Activated CD4-positive, alpha-beta T cell treated with anti-CD3 and anti-CD28 coated beads, Interleukin-2, amount 10 ng/mL, durations not matched to agents 24 days and 14 days (primary cell): ENCODE results near the gene FAM98C. TPM values are rescaled to one million over a fixed set of nuclear protein-coding genes. Genes with fewer than 3 reads are reported as not detected.
A peak's percentile ranks its signal among the peaks of the same experiment; 100 is the strongest.

ENCODE experiments used
- DNase-seq: peaks from one replicate; pipeline ENCODE4 v3.0.0; 2022
- H3K27ac Mint-ChIP-seq: one replicate; pipeline ENCODE4 v1.8.0; 2022; ENCODE audit warnings: mild to moderate bottlenecking, mixed read lengths
- H3K27me3 Mint-ChIP-seq: one replicate; pipeline ENCODE4 v1.8.0; 2022; ENCODE audit warnings: mixed read lengths
- H3K36me3 Mint-ChIP-seq: one replicate; pipeline ENCODE4 v1.8.0; 2022; ENCODE audit warnings: low read depth, mild to moderate bottlenecking, mixed read lengths
- H3K4me1 Mint-ChIP-seq: one replicate; pipeline ENCODE4 v1.8.0; 2021; ENCODE audit warnings: mixed read lengths
- H3K4me3 Mint-ChIP-seq: one replicate; pipeline ENCODE4 v1.8.0; 2022; ENCODE audit warnings: mild to moderate bottlenecking, moderate library complexity, mixed read lengths
- H3K9me3 Mint-ChIP-seq: one replicate; pipeline ENCODE4 v1.8.0; 2021; ENCODE audit warnings: mixed read lengths
- intact Hi-C: fragments of 100-400 bp; cut with micrococcal nuclease; formaldehyde crosslinking; loops from one replicate; pipeline ENCODE4 v1.15.1; 2023
- total RNA-seq: library from RNA; stranded (reverse); gene quantifications from 2 replicates; pipeline ENCODE4 v1.2.3, GENCODE V29; 2022

FAM98C gene
- total RNA-seq, 1 donor from 2014 or later: 30.4 TPM

GRCh38 chr19:38370299-38370698 lies 32.6 kb upstream of the FAM98C start:
- H3K9me3 Mint-ChIP-seq: no peaks in the 10 kb centered on the region
- H3K27me3 Mint-ChIP-seq: peaks cover 7% of the 10 kb centered on the region
- peaks cover 7% of the 10 kb centered on the region for H3K36me3 Mint-ChIP-seq
- H3K27ac Mint-ChIP-seq: no peak overlapping the region
- intact Hi-C loops: no loop called here
- no peak overlapping the region for H3K4me3 Mint-ChIP-seq
- peaks cover 5% of the 10 kb centered on the region for H3K4me1 Mint-ChIP-seq
- no peak for DNase-seq

- DNase-seq: no peak
- H3K36me3 Mint-ChIP-seq: peaks cover 10% of the 10 kb centered on the region
- no peaks in the 10 kb centered on the region for H3K9me3 Mint-ChIP-seq
- intact Hi-C loops: no loop called here
- H3K4me1 Mint-ChIP-seq: peaks cover 12% of the 10 kb centered on the region
- H3K27ac Mint-ChIP-seq: no peak overlapping the region
- peaks cover 7% of the 10 kb centered on the region for H3K27me3 Mint-ChIP-seq
- H3K4me3 Mint-ChIP-seq: no peak overlapping the region
Measured at GRCh38 chr19:38371081-38371480, 31.8 kb upstream of the FAM98C start.

- H3K4me3 Mint-ChIP-seq: peak overlapping the region; percentile 100
- no peaks in the 10 kb centered on the region for H3K9me3 Mint-ChIP-seq
- peaks cover 19% of the 10 kb centered on the region for H3K4me1 Mint-ChIP-seq
- intact Hi-C loops: loop anchor here (1.0 kb wide), 4 partner anchors 12 to 58 kb away; no protein-coding TSS in a partner anchor
- H3K27me3 Mint-ChIP-seq: peaks cover 2% of the 10 kb centered on the region
- DNase-seq: no peak
- H3K27ac Mint-ChIP-seq: peak overlapping the region; percentile 98
- peaks cover 22% of the 10 kb centered on the region for H3K36me3 Mint-ChIP-seq
Measured at GRCh38 chr19:38373907-38374331, 29.0 kb upstream of the FAM98C start.

GRCh38 chr19:38374332-38375097 lies 28.4 kb upstream of the FAM98C start, which contains the start of gene PSMD8:
TSS of gene PSMD8 (plus strand) at chr19:38374571. CDS start at chr19:38374602, 31 bp downstream.
- peak within 1 kb of the TSS; percentile 100 for H3K4me3 Mint-ChIP-seq
- H3K9me3 Mint-ChIP-seq: no peaks in the 10 kb centered on the region
- H3K36me3 Mint-ChIP-seq: peaks cover 28% of the 10 kb centered on the region
- peaks cover 20% of the 10 kb centered on the region for H3K4me1 Mint-ChIP-seq
- peaks cover under 1% of the 10 kb centered on the region for H3K27me3 Mint-ChIP-seq
- intact Hi-C loops: loop anchor here (1.0 kb wide), 5 partner anchors 12 to 245 kb away; partner anchors contain the start of gene EIF3K
- peak; percentile 100 for DNase-seq
- H3K27ac Mint-ChIP-seq: peak within 1 kb of the TSS; percentile 98

- H3K4me1 Mint-ChIP-seq: peaks cover 21% of the 10 kb centered on the region
- H3K4me3 Mint-ChIP-seq: peak overlapping the region; percentile 100
- DNase-seq: no peak
- peak overlapping the region; percentile 98 for H3K27ac Mint-ChIP-seq
- H3K36me3 Mint-ChIP-seq: peaks cover 29% of the 10 kb centered on the region
- H3K27me3 Mint-ChIP-seq: no peaks in the 10 kb centered on the region
- intact Hi-C loops: loop anchor here (1.0 kb wide), 1 partner anchor 244 kb away; the partner anchor contains the start of gene EIF3K
- no peaks in the 10 kb centered on the region for H3K9me3 Mint-ChIP-seq
Measured at GRCh38 chr19:38375098-38375493, 27.8 kb upstream of the FAM98C start.

GRCh38 chr19:38375748-38376147 lies 27.1 kb upstream of the FAM98C start:
- H3K36me3 Mint-ChIP-seq: peaks cover 36% of the 10 kb centered on the region
- no peaks in the 10 kb centered on the region for H3K27me3 Mint-ChIP-seq
- peaks cover 24% of the 10 kb centered on the region for H3K4me1 Mint-ChIP-seq
- intact Hi-C loops: loop anchor here (1.0 kb wide), 1 partner anchor 244 kb away; the partner anchor contains the start of gene EIF3K
- H3K9me3 Mint-ChIP-seq: no peaks in the 10 kb centered on the region
- peak overlapping the region; percentile 100 for H3K4me3 Mint-ChIP-seq
- no peak for DNase-seq
- H3K27ac Mint-ChIP-seq: peak overlapping the region; percentile 98

- intact Hi-C loops: no loop called here
- no peak for DNase-seq
- H3K4me1 Mint-ChIP-seq: peaks cover 24% of the 10 kb centered on the region
- H3K9me3 Mint-ChIP-seq: no peaks in the 10 kb centered on the region
- H3K4me3 Mint-ChIP-seq: peak overlapping the region; percentile 100
- H3K27ac Mint-ChIP-seq: peak overlapping the region; percentile 45
- H3K27me3 Mint-ChIP-seq: no peaks in the 10 kb centered on the region
- H3K36me3 Mint-ChIP-seq: peaks cover 43% of the 10 kb centered on the region
Measured at GRCh38 chr19:38376576-38376975, 26.3 kb upstream of the FAM98C start.

GRCh38 chr19:38377052-38377451 lies 25.8 kb upstream of the FAM98C start:
- H3K4me1 Mint-ChIP-seq: peaks cover 24% of the 10 kb centered on the region
- H3K36me3 Mint-ChIP-seq: peaks cover 48% of the 10 kb centered on the region
- H3K4me3 Mint-ChIP-seq: peak overlapping the region; percentile 100
- H3K9me3 Mint-ChIP-seq: no peaks in the 10 kb centered on the region
- intact Hi-C loops: no loop called here
- no peak for DNase-seq
- no peaks in the 10 kb centered on the region for H3K27me3 Mint-ChIP-seq
- no peak overlapping the region for H3K27ac Mint-ChIP-seq

- Mint-ChIP-seq H3K9me3 (no peaks in the 10 kb centered on the region), H3K27me3 (no peaks in the 10 kb centered on the region), H3K4me1 (peaks cover 24% of the 10 kb centered on the region), H3K36me3 (peaks cover 61% of the 10 kb centered on the region), H3K27ac (no peak overlapping the region), H3K4me3 (no peak overlapping the region)
- intact Hi-C loops: no loop called here
- DNase-seq: no peak
Measured at GRCh38 chr19:38378866-38379265, 24.0 kb upstream of the FAM98C start.

GRCh38 chr19:38381138-38381537 lies 21.8 kb upstream of the FAM98C start:
- intact Hi-C loops: no loop called here
- no peak for DNase-seq
- H3K9me3 Mint-ChIP-seq: no peaks in the 10 kb centered on the region
- H3K4me1 Mint-ChIP-seq: peaks cover 11% of the 10 kb centered on the region
- no peak overlapping the region for H3K27ac Mint-ChIP-seq
- no peaks in the 10 kb centered on the region for H3K27me3 Mint-ChIP-seq
- H3K36me3 Mint-ChIP-seq: peaks cover 61% of the 10 kb centered on the region
- H3K4me3 Mint-ChIP-seq: no peak overlapping the region

- peaks cover 54% of the 10 kb centered on the region for H3K36me3 Mint-ChIP-seq
- no peak overlapping the region for H3K4me3 Mint-ChIP-seq
- peaks cover 3% of the 10 kb centered on the region for H3K27me3 Mint-ChIP-seq
- DNase-seq: no peak
- H3K9me3 Mint-ChIP-seq: no peaks in the 10 kb centered on the region
- H3K27ac Mint-ChIP-seq: no peak overlapping the region
- intact Hi-C loops: no loop called here
- H3K4me1 Mint-ChIP-seq: peaks cover 12% of the 10 kb centered on the region
Measured at GRCh38 chr19:38383184-38383583, 19.7 kb upstream of the FAM98C start.

GRCh38 chr19:38383743-38384142 lies 19.1 kb upstream of the FAM98C start:
- Mint-ChIP-seq H3K4me3 (no peak overlapping the region), H3K27ac (no peak overlapping the region), H3K36me3 (peaks cover 54% of the 10 kb centered on the region), H3K4me1 (peaks cover 13% of the 10 kb centered on the region), H3K27me3 (peaks cover 4% of the 10 kb centered on the region), H3K9me3 (no peaks in the 10 kb centered on the region)
- DNase-seq: no peak
- intact Hi-C loops: no loop called here

- Mint-ChIP-seq H3K36me3 (peaks cover 48% of the 10 kb centered on the region), H3K27me3 (peaks cover 6% of the 10 kb centered on the region), H3K4me3 (no peak overlapping the region), H3K4me1 (peaks cover 15% of the 10 kb centered on the region), H3K9me3 (no peaks in the 10 kb centered on the region), H3K27ac (no peak overlapping the region)
- intact Hi-C loops: no loop called here
- DNase-seq: no peak
Measured at GRCh38 chr19:38384209-38385027, 18.5 kb upstream of the FAM98C start.
